Kidney (tissue), 14 donors: Measurements from ENCODE around the gene MAF. TPM values are rescaled to one million over a fixed set of nuclear protein-coding genes. Genes with fewer than 3 reads are reported as not detected.

ENCODE experiments used
- DNase-seq, 5 donors: peaks; one replicate each; pipeline ENCODE4 v3.0.0-alpha.2; 2013 to 2020
- FAIRE-seq: peaks from 2 replicates; lab custom pipeline; 2012; peaks lifted over from hg19 to GRCh38; lab: Jason Lieb, UNC
- H3K27ac ChIP-seq, 2 donors: one replicate each; pipeline ENCODE4 v1.7.0; 2013; ENCODE audit warnings: low read depth in 2 of 2, low read length in 2 of 2, inconsistent platforms in 1 of 2
- H3K27me3 ChIP-seq: one replicate; pipeline ENCODE4 v1.7.1; 2013; ENCODE audit warnings: low read length, inconsistent platforms; ENCODE audit not compliant: control insufficient read depth, insufficient read depth
- H3K36me3 ChIP-seq, 3 donors: one replicate each; pipeline versions ENCODE4 v1.7.0 to v1.7.1; 2013; ENCODE audit warnings: low read length in 3 of 3, control low read depth in 1 of 3, inconsistent platforms in 1 of 3; ENCODE audit not compliant: insufficient read depth in 3 of 3, control insufficient read depth in 2 of 3
- H3K4me1 ChIP-seq, 3 donors: one replicate each; pipeline versions ENCODE4 v1.7.0 to v1.7.1; 2013; ENCODE audit warnings: low read length in 3 of 3, inconsistent platforms in 1 of 3, low read depth in 1 of 3; ENCODE audit not compliant: control insufficient read depth in 2 of 3, insufficient read depth in 2 of 3
- H3K4me3 ChIP-seq, 3 donors: one replicate each; pipeline versions ENCODE4 v1.7.0 to v1.8.1; 2013; ENCODE audit warnings: low read length in 3 of 3, control low read depth in 1 of 3, inconsistent platforms in 1 of 3
- H3K9ac ChIP-seq, 3 donors: one replicate each; pipeline versions ENCODE4 v1.7.0 to v1.7.1; 2013; ENCODE audit warnings: low read length in 3 of 3, control low read depth in 1 of 3, inconsistent platforms in 1 of 3
- H3K9me3 ChIP-seq, 3 donors: one replicate each; pipeline versions ENCODE4 v1.7.0 to v1.7.1; 2013; ENCODE audit warnings: low read length in 3 of 3, control low read depth in 1 of 3, inconsistent platforms in 1 of 3; ENCODE audit not compliant: control insufficient read depth in 2 of 3, insufficient read depth in 1 of 3
- intact Hi-C: fragments of 100-400 bp; cut with DNase I; formaldehyde crosslinking; loops from one replicate; pipeline ENCODE4 v1.11.1; 2022
- polyA plus RNA-seq: library from polyadenylated mRNA; stranded (reverse); fragments of 350-450 nt; fragmentation: Illumina TruSeq; extraction: RNeasy Lipid Tissue Mini Kit (QIAGEN cat#74804); gene quantifications from one replicate; pipeline ENCODE4 v1.2.3, GENCODE V29; 2014; ENCODE audit warnings: low read depth, low replicate concordance; ENCODE audit not compliant: insufficient read depth
- total RNA-seq: library from RNA; stranded (reverse); fragmentation: NEBNext Ultra II Directional; extraction: Animal tissue kit (Norgen Biotek cat#: 25700); gene quantifications from one replicate; pipeline ENCODE4 v1.2.1, GENCODE V29; 2021
- TF ChIP-seq, protein P1 (sequence below): IDR thresholded peaks from 3 replicates; pipeline ENCODE4 v1.5.1; 2012; ENCODE audit warnings: mild to moderate bottlenecking, moderate library complexity, borderline replicate concordance; ENCODE audit not compliant: insufficient read depth; ENCODE audit errors: extremely low read depth
- donor health status: control.
- donor health status: control.
- donor health status: control.
- donor health status: control.
- donor health status: control.
- donor health status: DM: yes; HTN: yes; CAD: no.
- donor health status: Normal renal cell carcinoma (clear cell type).

MAF gene
- total and polyA plus RNA-seq, 2 donors from 2014 or later = 47.1 to 70.1 TPM

DNA sequence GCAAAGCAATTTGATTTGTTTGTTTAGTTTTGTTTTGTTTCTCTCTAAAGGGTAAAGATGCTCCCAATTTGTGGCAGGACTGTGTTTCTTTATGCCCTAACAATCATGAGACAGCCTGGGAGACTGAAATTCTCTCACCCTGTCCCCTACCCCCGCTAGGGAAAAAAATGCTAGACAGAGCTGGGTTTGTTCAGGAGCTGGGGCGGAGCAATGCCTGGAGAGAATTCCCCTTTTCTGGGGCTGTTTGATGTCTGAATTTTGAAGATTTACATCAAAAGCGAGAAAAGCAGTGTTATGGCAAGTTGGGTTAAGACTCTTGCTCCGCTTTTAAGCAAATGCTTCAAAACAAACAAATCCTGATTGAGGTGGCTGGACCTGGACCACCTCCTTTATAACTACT lies 8.4 kb downstream of the MAF start:
- Histone ChIP-seq H3K27me3 (peaks cover 3% of the 10 kb centered on the region), H3K9ac (no peak overlapping the region), H3K9me3 (no peaks in the 10 kb centered on the region), H3K27ac (no peak overlapping the region), H3K4me3 (no peak overlapping the region), H3K36me3 (peaks cover 0 to 10% (median 0%) of the 10 kb centered on the region in 3 donors), H3K4me1 (peaks cover 0 to 4% (median 2%) of the 10 kb centered on the region in 3 donors)
- intact Hi-C loops = no loop called here
- no peak for FAIRE-seq
- DNase-seq = no peak
- TF ChIP-seq, protein P1, sequence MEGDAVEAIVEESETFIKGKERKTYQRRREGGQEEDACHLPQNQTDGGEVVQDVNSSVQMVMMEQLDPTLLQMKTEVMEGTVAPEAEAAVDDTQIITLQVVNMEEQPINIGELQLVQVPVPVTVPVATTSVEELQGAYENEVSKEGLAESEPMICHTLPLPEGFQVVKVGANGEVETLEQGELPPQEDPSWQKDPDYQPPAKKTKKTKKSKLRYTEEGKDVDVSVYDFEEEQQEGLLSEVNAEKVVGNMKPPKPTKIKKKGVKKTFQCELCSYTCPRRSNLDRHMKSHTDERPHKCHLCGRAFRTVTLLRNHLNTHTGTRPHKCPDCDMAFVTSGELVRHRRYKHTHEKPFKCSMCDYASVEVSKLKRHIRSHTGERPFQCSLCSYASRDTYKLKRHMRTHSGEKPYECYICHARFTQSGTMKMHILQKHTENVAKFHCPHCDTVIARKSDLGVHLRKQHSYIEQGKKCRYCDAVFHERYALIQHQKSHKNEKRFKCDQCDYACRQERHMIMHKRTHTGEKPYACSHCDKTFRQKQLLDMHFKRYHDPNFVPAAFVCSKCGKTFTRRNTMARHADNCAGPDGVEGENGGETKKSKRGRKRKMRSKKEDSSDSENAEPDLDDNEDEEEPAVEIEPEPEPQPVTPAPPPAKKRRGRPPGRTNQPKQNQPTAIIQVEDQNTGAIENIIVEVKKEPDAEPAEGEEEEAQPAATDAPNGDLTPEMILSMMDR = no peak

DNA sequence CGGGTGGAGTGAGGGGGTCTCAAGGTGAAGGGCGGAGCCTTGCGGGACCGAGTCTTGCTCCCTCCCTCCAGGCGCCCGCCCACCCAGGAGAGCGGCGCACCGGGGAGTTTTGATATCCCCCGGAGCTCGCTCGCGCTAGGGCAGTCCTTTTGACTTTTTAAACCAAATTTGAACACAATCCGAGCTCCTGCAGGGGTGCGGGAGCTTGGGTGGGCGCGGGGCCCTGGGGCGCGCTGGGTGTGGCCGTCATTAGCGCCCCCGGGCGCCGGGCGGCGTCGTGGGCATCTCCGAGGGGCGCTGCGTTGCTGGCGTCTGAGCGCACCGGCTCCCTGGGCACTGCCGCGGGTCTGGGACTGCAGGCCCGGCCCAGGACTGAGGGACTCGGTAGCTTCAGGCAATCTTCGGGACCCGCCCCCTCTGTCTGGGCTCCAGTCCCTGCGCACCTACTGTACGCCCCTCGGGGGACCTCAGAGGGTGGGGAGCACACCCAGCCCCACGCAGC lies 10.9 kb downstream of the MAF start:
- TF ChIP-seq, protein P1 = peak; percentile 6
- H3K9ac ChIP-seq = peak overlapping the region in 1 of 3 donors; percentile 8
- peak overlapping the region in 2 of 3 donors; percentile 30 to 60 for H3K4me3 ChIP-seq
- intact Hi-C loops = no loop called here
- H3K27me3 ChIP-seq = peaks cover 3% of the 10 kb centered on the region
- DNase-seq (peak in 2 of 5 donors; percentile 51 to 78), FAIRE-seq (no peak)
- no peaks in the 10 kb centered on the region for H3K9me3 ChIP-seq
- H3K4me1 ChIP-seq = no peaks in the 10 kb centered on the region
- H3K27ac ChIP-seq = no peak overlapping the region
- H3K36me3 ChIP-seq = no peaks in the 10 kb centered on the region

DNA sequence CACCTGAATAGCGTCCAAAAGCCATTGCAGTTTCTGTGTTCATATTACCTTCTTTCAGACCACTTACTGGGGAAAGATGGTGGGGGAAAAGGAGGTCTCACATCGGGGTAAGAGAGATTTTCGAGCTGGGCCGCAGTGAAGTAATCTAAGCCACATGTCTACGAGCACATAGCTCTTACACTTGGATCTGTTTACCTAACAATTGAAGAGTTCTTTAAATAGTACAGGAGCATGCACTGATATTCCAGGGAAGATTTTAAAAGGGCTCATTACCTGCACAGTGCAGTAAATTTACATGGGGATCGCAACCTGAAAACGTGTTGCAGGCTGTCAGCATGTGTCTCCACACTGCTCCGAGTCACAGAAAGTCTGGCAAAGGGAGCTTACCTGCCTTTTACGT lies 12.6 kb downstream of the MAF start:
- no peak overlapping the region for H3K4me3 ChIP-seq
- no peaks in the 10 kb centered on the region for H3K36me3 ChIP-seq
- TF ChIP-seq, protein P1 = no peak
- no peaks in the 10 kb centered on the region for H3K9me3 ChIP-seq
- DNase-seq = no peak
- no peak overlapping the region for H3K27ac ChIP-seq
- no peak overlapping the region for H3K9ac ChIP-seq
- no peak for FAIRE-seq
- H3K4me1 ChIP-seq = no peaks in the 10 kb centered on the region
- H3K27me3 ChIP-seq = peaks cover 3% of the 10 kb centered on the region
- intact Hi-C loops = no loop called here

DNA sequence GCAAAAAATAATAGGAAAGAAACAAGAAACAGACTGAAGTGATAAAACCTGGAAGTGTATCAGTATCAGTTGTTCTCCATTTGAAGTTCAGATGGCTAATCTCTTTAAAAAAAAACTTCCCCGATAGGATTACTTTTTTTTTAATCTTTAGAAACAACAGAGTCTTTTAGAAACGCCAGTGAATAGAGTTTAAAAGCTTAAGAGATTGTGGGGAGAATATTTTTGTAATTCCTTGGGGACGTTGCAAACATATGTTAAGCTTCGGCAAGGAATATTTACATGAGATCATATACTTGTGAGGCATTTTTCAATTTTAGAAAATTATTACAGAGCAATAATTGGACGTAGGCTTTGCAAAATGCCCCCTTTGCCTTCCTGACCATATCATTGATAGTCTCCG lies 13.2 kb downstream of the MAF start:
- TF ChIP-seq, protein P1 = no peak
- Histone ChIP-seq H3K9ac (no peak overlapping the region), H3K9me3 (no peaks in the 10 kb centered on the region), H3K27me3 (peaks cover 3% of the 10 kb centered on the region), H3K27ac (no peak overlapping the region), H3K4me1 (no peaks in the 10 kb centered on the region), H3K4me3 (no peak overlapping the region), H3K36me3 (no peaks in the 10 kb centered on the region)
- intact Hi-C loops = no loop called here
- FAIRE-seq = peak; percentile 39
- DNase-seq = no peak
